Stimulated activated CD4-positive, alpha-beta T cell treated with anti-CD3 and anti-CD28 coated beads, Interleukin-12 subunit alpha, Interleukin-12 subunit beta, amount 100 ng/mL, for 24 hours (primary cell): Measurements from ENCODE around the gene NFKBIZ.
A peak's percentile ranks its signal among the peaks of the same experiment; 100 is the strongest.

Experiments
- DNase-seq, 2 experiments: peaks; one replicate each; pipeline ENCODE4 v3.0.0-alpha.2; 2020; ENCODE audit warnings: low read depth in 2 of 2

Gene NFKBIZ

GRCh38 chr3:101827211-101828174 is 21.8 kb upstream of the NFKBIZ start:
- peak; percentile 61 to 85 for DNase-seq

DNA sequence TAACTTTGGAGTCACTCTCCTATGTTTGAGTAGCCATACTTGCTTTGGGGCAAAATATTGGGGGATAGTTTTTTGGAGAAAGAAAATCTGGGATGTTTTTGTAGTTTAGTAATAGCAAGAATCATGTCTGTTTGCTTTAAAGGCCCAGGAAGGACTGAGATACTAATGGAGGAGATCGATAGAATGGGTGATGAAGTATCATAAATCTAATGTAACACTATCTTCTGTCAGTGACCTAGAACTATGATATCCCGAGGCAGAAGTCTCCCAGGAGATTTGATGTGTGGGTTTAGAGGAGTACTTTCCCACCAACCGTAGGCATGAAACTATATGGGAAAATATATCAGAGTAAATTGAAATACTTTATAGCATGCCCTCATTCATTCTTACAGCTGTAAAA is 21.0 kb upstream of the NFKBIZ start:
- DNase-seq: no peak

- peak; percentile 15 to 30 for DNase-seq
These were observed 20.4 kb upstream of the NFKBIZ start for GRCh38 chr3:101828691-101829436.

GRCh38 chr3:101829437-101829830 is 19.9 kb upstream of the NFKBIZ start:
- no peak for DNase-seq

GRCh38 chr3:101829874-101830273 is 19.4 kb upstream of the NFKBIZ start:
- no peak for DNase-seq

GRCh38 chr3:101833446-101833974 is 15.8 kb upstream of the NFKBIZ start:
- DNase-seq: no peak

DNA sequence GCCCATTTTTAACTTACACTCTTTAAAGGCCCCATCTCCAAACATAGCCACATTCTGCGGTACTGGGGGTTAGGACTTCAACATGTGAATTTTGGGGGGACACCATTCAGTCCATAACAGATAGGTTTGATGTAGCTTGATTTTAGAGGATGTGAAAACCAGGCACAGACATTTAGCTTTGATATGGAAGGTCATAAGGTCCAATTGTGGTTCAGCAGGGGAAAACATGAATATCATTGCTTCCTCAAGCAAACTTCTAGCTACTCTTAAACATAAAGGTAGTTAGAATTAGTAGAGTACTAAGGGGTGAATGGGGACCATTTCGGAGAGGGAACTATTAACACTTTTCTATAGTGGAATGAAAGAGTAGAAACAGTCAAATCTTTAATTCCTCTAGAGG is 13.6 kb upstream of the NFKBIZ start:
- no peak for DNase-seq

DNA sequence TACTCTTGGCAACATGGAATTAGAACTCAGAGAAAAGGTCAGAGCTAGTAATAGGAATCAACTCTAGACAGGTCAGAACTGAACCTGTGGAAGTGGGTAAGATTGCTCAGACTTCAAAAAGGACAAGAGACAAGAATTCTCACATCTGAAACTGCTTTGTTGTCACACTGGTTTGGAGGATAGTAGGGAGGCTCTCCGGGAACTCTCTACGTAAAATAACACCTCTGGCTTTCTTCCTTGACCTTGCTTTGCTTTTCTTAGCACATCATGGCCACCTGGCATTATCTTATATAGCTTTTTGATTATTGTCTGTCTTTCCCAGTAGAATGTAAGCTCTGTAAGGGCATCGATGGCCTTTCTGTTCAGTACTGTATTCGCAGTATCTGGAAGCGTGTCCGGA is 13.2 kb upstream of the NFKBIZ start:
- no peak for DNase-seq

- no peak for DNase-seq
These were observed 12.4 kb upstream of the NFKBIZ start for GRCh38 chr3:101836652-101837598.

DNA sequence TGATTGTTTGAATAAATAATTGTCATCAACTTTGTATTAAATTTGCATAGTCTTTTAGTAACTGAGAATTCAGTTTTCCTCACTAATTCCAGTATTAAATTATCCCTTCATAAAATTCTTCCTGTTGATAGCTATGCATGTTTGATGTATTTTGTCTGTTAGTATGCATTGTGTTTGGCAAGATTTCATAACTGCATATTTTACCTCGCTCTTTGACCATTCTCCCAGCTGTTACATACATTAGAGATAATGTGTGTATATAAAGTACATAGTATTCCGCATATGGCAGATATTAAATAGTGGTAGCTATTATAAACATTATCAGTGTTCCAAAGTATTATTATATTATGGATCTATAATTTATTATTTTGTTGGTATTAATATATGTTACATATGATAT is 10.6 kb upstream of the NFKBIZ start:
- no peak for DNase-seq

- DNase-seq: no peak
These were observed 9.2 kb upstream of the NFKBIZ start for GRCh38 chr3:101840066-101840465.

DNA sequence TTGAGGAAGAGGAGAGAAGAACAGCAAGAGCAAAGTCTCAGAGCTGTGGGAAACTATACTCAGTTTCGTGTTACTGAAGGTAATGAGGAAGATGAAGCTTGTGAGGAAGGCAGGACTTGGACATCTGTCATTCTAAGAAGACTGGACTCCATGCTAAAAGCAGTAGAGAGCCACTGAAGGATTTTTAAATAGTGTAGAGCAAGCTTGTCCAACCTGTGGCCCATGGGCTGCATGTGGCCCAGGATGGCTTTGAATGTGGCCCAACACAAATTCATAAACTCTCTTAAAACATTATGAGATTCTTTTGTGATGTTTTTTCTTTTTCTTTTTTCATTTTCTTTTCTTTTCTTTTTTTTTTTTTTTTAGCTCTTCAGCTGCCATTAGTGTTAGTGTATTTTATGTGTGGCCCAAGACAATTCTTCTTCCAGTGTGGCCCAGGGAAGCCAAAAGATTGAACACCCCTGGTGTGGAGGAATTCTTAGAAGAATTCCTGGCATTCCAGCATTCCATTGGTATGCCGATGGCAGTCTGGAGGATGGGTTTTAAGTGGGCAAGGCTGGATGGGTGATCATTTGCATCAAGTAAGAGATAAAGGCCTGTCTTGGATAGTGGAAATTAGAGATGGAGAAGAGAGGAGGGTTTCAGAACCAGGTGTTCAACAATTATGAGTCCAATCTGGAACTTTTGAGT is 6.9 kb upstream of the NFKBIZ start:
- DNase-seq: no peak

- no peak for DNase-seq
These were observed 6.4 kb upstream of the NFKBIZ start for GRCh38 chr3:101842935-101843330.

DNA sequence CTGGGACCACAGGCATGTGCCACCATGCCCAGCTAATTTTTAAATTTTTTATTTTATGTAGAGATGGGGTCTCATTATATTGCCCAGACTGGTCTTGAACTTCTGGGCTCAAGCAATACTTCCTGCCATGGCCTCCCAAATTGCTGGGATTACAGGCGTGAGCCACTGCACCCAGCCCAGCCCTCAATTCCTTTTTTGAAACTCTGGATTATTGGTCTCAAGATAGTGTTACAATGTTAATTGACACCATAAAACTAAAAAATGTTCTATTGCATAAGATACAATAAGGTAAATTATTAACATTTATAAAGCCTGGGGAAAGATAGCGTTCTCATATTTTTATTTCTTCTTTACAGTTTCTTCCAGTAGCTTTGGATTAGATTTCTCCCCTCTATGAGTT is 3.9 kb upstream of the NFKBIZ start:
- DNase-seq: no peak

DNA sequence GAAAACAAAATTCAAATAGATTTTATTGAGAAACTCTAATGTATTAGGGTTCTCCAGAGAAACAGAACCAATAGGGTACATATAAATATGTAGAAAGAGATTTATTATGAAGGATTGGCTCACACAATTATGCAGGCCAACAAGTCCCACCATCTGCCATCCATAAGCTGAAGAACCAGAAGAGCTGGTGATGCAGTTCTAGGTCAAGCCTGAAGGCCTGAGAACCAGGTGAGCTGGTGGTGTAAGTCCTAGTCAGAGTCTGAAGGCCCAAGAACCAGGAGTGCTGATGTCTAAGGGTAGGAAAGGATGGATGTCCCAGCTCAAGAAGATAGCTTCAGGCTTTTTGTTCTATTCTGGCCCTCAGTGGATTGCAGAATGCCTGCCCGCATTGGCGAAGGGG is 2.6 kb upstream of the NFKBIZ start:
- no peak for DNase-seq

GRCh38 chr3:101847328-101847727 is 2.0 kb upstream of the NFKBIZ start:
- no peak for DNase-seq

DNA sequence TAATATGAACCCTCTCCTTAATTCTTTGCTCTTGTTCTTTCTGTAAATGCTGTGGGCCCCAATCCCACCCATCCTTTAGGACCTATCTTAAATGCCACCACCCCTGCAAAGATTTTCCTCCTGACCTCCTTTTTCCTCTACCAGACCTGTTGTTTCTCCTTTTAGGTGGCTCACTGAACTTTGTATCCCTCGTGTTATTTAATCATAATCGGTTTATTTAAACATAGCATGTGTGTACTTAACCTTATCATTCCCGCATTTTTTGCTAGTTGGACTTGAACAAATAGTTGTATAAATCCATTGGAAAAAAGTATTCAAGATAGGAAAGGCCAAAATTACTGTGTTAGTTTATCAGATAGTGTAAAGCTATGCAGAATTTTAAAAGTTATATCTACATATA is 988 bp upstream of the NFKBIZ start:
- no peak for DNase-seq

DNA sequence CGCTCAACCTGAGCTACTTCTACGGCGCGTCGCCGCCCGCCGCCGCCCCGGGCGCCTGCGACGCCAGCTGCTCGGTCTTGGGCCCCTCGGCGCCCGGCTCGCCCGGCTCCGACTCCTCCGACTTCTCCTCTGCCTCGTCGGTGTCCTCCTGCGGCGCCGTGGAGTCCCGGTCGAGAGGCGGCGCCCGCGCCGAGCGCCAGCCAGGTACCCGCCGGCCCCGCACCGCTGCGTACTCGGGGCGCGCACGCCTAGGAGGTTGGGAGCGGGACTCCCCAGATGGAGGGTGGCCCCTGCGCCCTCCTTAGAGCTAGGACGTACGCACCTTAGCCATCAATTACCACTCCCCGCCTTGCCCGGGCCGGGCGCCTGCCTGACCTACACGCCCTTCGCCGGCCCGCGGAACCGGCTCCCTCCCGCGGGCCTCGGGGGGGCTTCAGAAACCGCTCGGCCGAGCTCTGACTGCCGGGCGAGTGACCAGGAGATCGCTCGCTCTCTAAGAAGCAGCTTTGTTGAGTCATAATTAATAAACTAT is 466 bp downstream of the NFKBIZ start:
- peak; percentile 18 to 22 for DNase-seq

- peak; percentile 18 to 38 for DNase-seq
These were observed 1.1 kb downstream of the NFKBIZ start for GRCh38 chr3:101850246-101851051.
